HG02938 (cell line): ENCODE results near the gene MOV10.

Experiments used
- ATAC-seq: cut with Tn5 transposase; IDR thresholded peaks from one replicate; pipeline ENCODE4 v1.9.1; 2021; ENCODE audit warnings: mild to moderate bottlenecking, moderate library complexity; ENCODE audit not compliant: unreplicated experiment

Gene MOV10

GRCh38 chr1:112673592-112674439 lies 643 bp upstream of the MOV10 start:
- no peak for ATAC-seq

DNA sequence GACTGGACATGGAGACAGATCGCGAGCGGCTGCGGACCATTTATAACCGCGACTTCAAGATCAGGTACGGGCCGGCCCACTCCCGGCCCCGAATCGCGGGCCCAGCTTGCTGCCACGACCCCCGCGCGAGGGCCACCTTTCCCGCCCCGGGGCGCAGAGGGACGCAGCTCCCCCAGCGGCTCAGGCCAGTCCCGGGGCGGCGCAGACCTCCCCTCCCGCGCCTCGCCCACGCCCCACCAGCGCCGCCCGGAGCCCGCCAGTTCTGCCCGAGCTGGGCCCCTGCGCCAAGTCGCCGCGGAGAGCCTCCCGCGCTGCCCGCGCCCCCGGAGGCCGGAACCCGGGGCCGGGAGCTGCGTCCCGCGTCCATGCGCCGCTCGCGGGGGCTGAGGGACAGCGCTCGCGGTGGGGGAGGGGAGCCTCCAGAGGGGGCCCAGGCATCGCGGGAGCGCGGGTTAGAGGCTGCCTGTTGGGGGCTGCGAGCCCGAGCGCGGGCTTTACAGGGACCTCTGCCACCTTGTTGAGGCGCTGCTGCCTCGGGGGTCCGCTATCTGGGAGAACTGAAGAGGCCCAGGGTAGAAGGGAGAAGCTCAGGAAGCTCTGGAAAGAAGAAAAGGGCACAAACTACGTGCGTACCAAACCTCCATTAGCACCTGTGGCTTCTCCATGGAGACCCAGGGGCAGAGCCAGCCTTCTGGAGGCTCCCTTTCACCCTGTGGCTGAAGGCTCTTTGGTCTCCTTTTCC lies 698 bp downstream of the MOV10 start:
- ATAC-seq = peak; percentile 21

DNA sequence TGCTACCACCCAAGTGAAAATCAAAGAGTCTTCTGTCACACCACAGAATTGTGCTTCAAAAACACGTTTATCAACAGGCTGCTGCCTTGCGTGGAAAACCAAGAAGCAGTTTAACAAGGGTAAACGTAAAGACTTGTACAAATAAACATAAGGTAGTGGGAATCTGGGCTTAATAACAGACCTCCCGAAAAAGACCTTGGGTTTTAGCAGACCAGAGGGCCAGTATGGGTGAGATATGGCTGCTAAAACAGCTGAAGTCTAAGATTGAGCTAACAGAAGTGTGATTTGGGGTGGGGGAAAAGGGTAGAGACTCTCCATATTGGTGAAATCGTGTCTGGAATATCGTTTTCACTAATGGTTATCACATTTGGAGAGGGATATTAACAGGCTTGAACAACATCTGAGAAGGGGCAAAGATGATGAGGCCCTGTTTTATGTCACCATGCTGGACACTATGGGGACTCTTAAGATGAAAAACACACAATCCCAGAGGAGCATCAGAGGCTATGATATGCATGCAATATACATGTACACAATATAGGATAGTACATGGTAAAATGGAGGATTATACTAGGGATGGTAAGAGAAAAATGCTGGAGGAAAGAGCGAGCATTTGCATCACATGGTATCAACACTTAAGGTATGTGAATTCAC lies 1.4 kb downstream of the MOV10 start:
- ATAC-seq = no peak

GRCh38 chr1:112676543-112676942 lies 2.1 kb downstream of the MOV10 start:
- ATAC-seq = no peak

GRCh38 chr1:112677501-112677900 lies 3.0 kb downstream of the MOV10 start:
- ATAC-seq = no peak

- no peak for ATAC-seq
Measured at GRCh38 chr1:112678605-112679004, 4.1 kb downstream of the MOV10 start.

GRCh38 chr1:112685913-112686312 lies 11.5 kb downstream of the MOV10 start:
- ATAC-seq = no peak

- ATAC-seq = no peak
Measured at GRCh38 chr1:112686417-112686816, 12.0 kb downstream of the MOV10 start.

DNA sequence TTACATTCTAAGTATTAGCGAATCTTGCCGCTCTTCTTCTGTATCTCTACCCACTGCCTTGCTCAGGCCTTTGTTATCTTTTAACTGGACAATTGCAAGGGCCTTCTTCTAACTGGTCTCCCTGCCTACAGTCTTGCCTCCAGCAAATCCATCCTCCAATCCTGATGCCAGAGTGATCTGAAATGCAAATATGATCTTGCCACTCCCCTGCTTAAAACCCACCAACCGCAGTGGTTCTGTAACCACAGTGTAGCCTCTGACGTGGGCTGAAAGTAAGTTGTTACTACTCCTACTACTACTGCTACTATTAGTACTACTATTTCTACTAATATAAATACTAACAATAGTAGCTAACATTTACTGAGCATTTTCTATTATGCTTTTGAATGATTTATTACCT lies 12.4 kb downstream of the MOV10 start:
- no peak for ATAC-seq

- ATAC-seq = no peak
Measured at GRCh38 chr1:112687361-112687760, 12.9 kb downstream of the MOV10 start.

- ATAC-seq = no peak
Measured at GRCh38 chr1:112687785-112688496, 13.5 kb downstream of the MOV10 start.

DNA sequence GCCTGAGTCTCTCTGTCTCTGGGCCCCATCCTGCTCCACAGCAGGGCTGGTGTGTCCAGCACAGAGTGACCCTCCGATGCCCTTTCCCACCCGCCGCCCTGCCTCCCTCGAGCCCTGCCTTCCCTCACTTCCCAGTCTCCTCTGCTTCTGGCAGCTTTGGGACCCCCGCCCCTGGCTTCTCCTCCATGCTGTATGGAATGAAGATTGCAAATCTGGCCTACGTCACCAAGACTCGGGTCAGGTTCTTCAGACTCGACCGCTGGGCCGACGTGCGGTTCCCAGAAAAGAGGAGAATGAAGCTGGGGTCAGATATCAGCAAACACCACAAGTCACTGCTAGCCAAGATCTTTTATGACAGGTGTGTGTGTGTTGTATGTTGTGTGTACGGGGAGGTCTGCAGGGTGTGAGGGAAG lies 14.3 kb downstream of the MOV10 start:
- ATAC-seq = no peak

DNA sequence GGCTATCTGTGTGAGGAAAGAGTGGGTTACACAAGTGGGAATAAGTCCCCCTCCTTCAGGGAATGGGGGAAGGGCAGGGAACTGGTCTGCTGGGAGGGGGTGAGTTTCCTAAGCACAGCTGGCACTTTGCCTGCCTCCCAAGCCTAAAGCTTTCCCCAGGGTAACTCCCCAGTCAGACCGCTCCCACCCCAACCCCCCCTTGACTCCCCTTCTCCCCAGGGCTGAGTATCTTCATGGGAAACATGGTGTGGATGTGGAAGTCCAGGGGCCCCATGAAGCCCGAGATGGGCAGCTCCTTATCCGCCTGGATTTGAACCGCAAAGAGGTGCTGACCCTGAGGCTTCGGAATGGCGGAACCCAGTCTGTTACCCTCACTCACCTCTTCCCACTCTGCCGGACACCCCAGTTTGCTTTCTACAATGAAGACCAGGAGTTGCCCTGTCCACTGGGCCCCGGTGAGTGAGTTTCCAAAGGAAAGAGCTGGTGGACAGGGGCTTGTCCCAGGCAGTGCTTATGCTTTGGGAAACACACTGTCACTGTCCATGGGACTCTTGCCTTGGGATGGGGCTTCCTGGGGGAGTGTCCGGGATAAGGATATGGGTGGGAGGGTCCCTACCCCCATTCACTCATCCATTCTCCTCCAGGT lies 14.9 kb downstream of the MOV10 start:
- no peak for ATAC-seq

DNA sequence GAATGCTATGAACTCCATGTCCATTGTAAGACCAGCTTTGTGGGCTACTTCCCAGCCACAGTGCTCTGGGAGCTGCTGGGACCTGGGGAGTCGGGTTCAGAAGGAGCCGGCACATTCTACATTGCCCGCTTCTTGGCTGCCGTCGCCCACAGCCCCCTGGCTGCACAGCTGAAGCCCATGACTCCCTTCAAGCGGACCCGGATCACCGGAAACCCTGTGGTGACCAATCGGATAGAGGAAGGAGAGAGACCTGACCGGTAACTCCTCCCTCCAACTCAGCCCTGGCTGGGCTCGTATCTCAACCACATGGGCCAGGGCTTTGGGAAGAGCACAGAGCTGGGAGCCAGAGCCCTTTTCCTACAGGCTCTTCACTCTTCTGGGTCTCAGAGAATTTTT lies 15.4 kb downstream of the MOV10 start:
- ATAC-seq = no peak

DNA sequence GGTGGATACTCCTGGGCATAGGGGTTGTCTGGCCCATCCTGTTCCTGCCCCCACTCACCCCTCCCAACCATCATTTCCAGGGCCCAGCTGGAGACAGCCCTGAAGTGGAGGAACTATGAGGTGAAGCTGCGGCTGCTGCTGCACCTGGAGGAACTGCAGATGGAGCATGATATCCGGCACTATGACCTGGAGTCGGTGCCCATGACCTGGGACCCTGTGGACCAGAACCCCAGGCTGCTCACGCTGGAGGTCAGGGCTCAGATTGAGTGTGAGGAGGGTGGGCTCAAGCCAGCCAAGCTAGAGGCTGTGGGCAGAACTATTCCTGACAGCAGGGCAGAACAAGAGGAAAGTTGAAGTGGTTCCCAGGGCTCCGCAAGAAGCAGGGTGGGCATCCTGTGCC lies 18.2 kb downstream of the MOV10 start:
- no peak for ATAC-seq

- no peak for ATAC-seq
Measured at GRCh38 chr1:112693821-112694220, 19.4 kb downstream of the MOV10 start.

DNA sequence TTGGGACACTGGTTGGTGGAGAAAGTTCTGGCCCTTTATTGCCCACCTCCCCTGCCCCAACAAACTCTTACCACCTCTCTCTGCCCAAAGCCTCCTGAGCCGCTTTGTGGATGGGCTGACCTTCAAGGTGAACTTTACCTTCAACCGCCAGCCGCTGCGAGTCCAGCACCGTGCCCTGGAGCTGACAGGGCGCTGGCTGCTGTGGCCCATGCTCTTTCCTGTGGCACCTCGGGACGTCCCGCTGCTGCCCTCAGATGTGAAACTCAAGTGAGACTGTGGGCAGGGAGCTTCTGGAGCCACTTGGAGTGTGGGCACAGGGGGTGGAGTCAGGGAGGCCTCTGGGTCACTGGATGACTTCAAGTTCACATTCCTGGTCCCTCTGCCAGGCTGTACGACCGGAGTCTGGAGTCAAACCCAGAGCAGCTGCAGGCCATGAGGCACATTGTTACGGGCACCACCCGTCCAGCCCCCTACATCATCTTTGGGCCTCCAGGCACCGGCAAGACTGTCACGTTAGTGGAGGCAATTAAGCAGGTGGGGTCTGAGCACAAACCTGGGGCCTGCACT lies 20.0 kb downstream of the MOV10 start:
- ATAC-seq = no peak

DNA sequence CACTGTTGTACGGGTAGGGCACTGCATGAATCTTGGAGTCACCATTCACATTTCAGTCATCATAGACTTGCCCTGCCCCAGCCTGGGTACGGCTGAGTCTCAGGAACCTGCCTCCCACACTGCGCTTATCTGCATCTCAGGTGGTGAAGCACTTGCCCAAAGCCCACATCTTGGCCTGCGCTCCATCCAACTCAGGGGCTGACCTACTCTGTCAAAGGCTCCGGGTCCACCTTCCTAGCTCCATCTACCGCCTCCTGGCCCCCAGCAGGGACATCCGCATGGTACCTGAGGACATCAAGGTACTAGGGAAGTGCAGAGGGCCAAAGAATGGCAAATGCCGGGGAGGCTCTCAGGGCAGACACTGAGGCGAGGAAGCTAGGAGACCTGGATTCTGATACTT lies 20.8 kb downstream of the MOV10 start:
- ATAC-seq = no peak

DNA sequence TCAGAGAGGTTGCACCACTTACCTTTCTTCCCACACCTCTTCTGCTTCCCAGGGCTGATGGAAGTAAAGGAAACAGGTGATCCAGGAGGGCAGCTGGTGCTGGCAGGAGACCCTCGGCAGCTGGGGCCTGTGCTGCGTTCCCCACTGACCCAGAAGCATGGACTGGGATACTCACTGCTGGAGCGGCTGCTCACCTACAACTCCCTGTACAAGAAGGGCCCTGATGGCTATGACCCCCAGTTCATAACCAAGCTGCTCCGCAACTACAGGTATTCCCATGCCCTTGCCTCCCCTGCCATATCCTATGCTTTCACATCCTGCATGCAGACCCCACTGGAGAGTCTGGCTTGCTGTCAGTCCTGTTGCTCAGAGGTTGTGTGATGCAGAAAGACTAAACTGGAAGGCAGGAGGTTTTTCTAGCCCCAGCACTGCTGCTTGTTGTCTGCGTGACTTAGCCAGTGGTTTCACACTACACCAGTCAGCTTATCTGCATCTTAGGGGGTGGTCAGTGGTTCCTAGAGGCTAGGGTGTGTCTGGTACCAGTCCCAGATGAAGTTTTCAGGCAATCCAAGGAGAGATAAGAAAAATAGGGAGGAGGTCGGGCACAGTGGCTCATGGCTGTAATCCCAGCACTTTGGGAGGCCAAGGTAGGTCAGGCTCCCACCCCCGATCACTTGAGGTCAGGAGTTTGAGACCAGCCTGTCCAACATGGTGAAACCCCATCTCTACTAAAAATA lies 22.3 kb downstream of the MOV10 start:
- no peak for ATAC-seq

- no peak for ATAC-seq
Measured at GRCh38 chr1:112697781-112698201, 23.3 kb downstream of the MOV10 start.
